Urinary bladder (tissue), 4 donors: ENCODE measurements around the gene ERCC3. TPM values are rescaled to one million over a fixed set of nuclear protein-coding genes. Genes with fewer than 3 reads are reported as not detected.
"Not testable (repeated sequence)": the region's sequence is repeated elsewhere in the genome, so short reads cannot be mapped to it uniquely, and the experiment has no call there.

ENCODE experiments used
- DNase-seq: peaks from one replicate; pipeline ENCODE4 v3.0.0-alpha.2; 2015; ENCODE audit errors: extremely low spot score
- H3K27ac ChIP-seq: one replicate; pipeline ENCODE4 v1.5.1; 2013; ENCODE audit warnings: low read depth, mild to moderate bottlenecking, moderate library complexity
- H3K36me3 ChIP-seq: one replicate; pipeline ENCODE4 v1.6.1; 2013; ENCODE audit warnings: mild to moderate bottlenecking, moderate library complexity; ENCODE audit not compliant: insufficient read depth
- H3K4me1 ChIP-seq: one replicate; pipeline ENCODE4 v1.6.1; 2013; ENCODE audit warnings: mild to moderate bottlenecking, moderate library complexity; ENCODE audit not compliant: insufficient read depth
- H3K4me3 ChIP-seq: one replicate; pipeline ENCODE4 v1.5.1; 2013; ENCODE audit warnings: low read depth, low read length
- WGBS: extraction: QIAGEN DNeasy Blood & Tissue Kit; methylation state at CpG from one replicate; pipeline ENCODE4 v1.1.7; 2013; 5-methylcytosine and 5-hydroxymethylcytosine counted together
- polyA plus RNA-seq: library from polyadenylated mRNA; stranded (reverse); fragments of 200-250 nt; gene quantifications from one replicate; pipeline ENCODE4 v1.2.3, GENCODE V29; 2013
- total RNA-seq: library from RNA; depleted of rRNA; stranded (reverse); fragments of >200 nt; gene quantifications from one replicate; pipeline ENCODE4 v1.2.3, GENCODE V29; 2014
- donor health status: healthy with polysubstance abuse.
- donor health status: healthy.

Gene ERCC3
- total and polyA plus RNA-seq, 2 donors, result 36.0 to 38.2 TPM

- no peak overlapping the region for H3K27ac ChIP-seq
- peak; percentile 6 for DNase-seq
- 77% methylated on average over 8 of the region's 8 CpGs for WGBS
- H3K4me1 ChIP-seq, result no peaks in the 10 kb centered on the region
- no peak overlapping the region for H3K4me3 ChIP-seq
- peaks cover 3% of the 10 kb centered on the region for H3K36me3 ChIP-seq
These were observed 32.0 kb downstream of the ERCC3 start for GRCh38 chr2:127261804-127262406.

- no peak overlapping the region for H3K4me3 ChIP-seq
- no peak for DNase-seq
- no peaks in the 10 kb centered on the region for H3K4me1 ChIP-seq
- 95% methylated on average over 5 of the region's 5 CpGs for WGBS
- peaks cover 3% of the 10 kb centered on the region for H3K36me3 ChIP-seq
- no peak overlapping the region for H3K27ac ChIP-seq
These were observed 34.6 kb downstream of the ERCC3 start for GRCh38 chr2:127259355-127259754.

- Histone ChIP-seq H3K36me3 (no peaks in the 10 kb centered on the region), H3K27ac (no peak overlapping the region), H3K4me1 (no peaks in the 10 kb centered on the region), H3K4me3 (no peak overlapping the region)
- WGBS, result 83% methylated on average over 8 of the region's 8 CpGs
- no peak for DNase-seq
These were observed 37.1 kb downstream of the ERCC3 start for GRCh38 chr2:127256866-127257265.

GRCh38 chr2:127256381-127256780 lies 37.6 kb downstream of the ERCC3 start:
- H3K4me1 ChIP-seq, result no peaks in the 10 kb centered on the region
- no peak overlapping the region for H3K27ac ChIP-seq
- WGBS, result 91% methylated on average over 3 of the region's 3 CpGs
- H3K36me3 ChIP-seq, result no peaks in the 10 kb centered on the region
- no peak for DNase-seq
- H3K4me3 ChIP-seq, result no peak overlapping the region

GRCh38 chr2:127255721-127256120 lies 38.2 kb downstream of the ERCC3 start:
- no peaks in the 10 kb centered on the region for H3K4me1 ChIP-seq
- no peak overlapping the region for H3K4me3 ChIP-seq
- H3K27ac ChIP-seq, result no peak overlapping the region
- DNase-seq, result no peak
- WGBS, result 96% methylated on average over 6 of the region's 6 CpGs
- no peaks in the 10 kb centered on the region for H3K36me3 ChIP-seq

GRCh38 chr2:127255146-127255545 lies 38.8 kb downstream of the ERCC3 start:
- Histone ChIP-seq H3K4me3 (no peak overlapping the region), H3K27ac (no peak overlapping the region), H3K4me1 (no peaks in the 10 kb centered on the region), H3K36me3 (no peaks in the 10 kb centered on the region)
- WGBS, result 63% methylated on average over 2 of the region's 2 CpGs
- peak; percentile 29 for DNase-seq

GRCh38 chr2:127254386-127254981 lies 39.5 kb downstream of the ERCC3 start:
- DNase-seq, result no peak
- 67% methylated on average over 7 of the region's 7 CpGs for WGBS

GRCh38 chr2:127241184-127241583 lies 52.8 kb downstream of the ERCC3 start:
- WGBS, result 70% methylated on average over 2 of the region's 2 CpGs
- not testable (repeated sequence) for H3K4me1 ChIP-seq

More at GRCh38 chr2:127254386-127254981, 39.5 kb downstream of the ERCC3 start:
- no peaks in the 10 kb centered on the region for H3K36me3 ChIP-seq
- H3K27ac ChIP-seq, result no peak overlapping the region
- H3K4me1 ChIP-seq, result no peaks in the 10 kb centered on the region
- H3K4me3 ChIP-seq, result no peak overlapping the region

GRCh38 chr2:127239395-127239794 lies 54.5 kb downstream of the ERCC3 start:
- Histone ChIP-seq H3K27ac (no peak overlapping the region), H3K4me3 (no peak overlapping the region), H3K36me3 (no peaks in the 10 kb centered on the region), H3K4me1 (no peaks in the 10 kb centered on the region)
- 95% methylated on average over 1 of the region's 1 CpG for WGBS
- DNase-seq, result no peak

More at GRCh38 chr2:127241184-127241583, 52.8 kb downstream of the ERCC3 start:
- DNase-seq, H3K36me3 ChIP-seq, H3K4me3 ChIP-seq, H3K27ac ChIP-seq: not testable (repeated sequence)

- DNase-seq, H3K36me3 ChIP-seq, H3K27ac ChIP-seq, H3K4me3 ChIP-seq, H3K4me1 ChIP-seq: not testable (repeated sequence)
- WGBS, result 73% methylated on average over 2 of the region's 2 CpGs
These were observed 56.2 kb downstream of the ERCC3 start for GRCh38 chr2:127237768-127238167.

- Histone ChIP-seq H3K4me1 (no peaks in the 10 kb centered on the region), H3K4me3 (no peak overlapping the region), H3K36me3 (no peaks in the 10 kb centered on the region), H3K27ac (no peak overlapping the region)
- no peak for DNase-seq
- WGBS, result 91% methylated on average over 6 of the region's 6 CpGs
These were observed 58.8 kb downstream of the ERCC3 start for GRCh38 chr2:127235082-127235702.

GRCh38 chr2:127233710-127234109 lies 60.2 kb downstream of the ERCC3 start:
- Histone ChIP-seq H3K27ac (no peak overlapping the region), H3K36me3 (no peaks in the 10 kb centered on the region), H3K4me1 (no peaks in the 10 kb centered on the region), H3K4me3 (no peak overlapping the region)
- WGBS, result 95% methylated on average over 8 of the region's 8 CpGs
- no peak for DNase-seq

- no peaks in the 10 kb centered on the region for H3K4me1 ChIP-seq
- WGBS, result 79% methylated on average over 6 of the region's 6 CpGs
- no peaks in the 10 kb centered on the region for H3K36me3 ChIP-seq
- H3K4me3 ChIP-seq, result no peak overlapping the region
- DNase-seq, result no peak
- no peak overlapping the region for H3K27ac ChIP-seq
These were observed 62.6 kb downstream of the ERCC3 start for GRCh38 chr2:127231130-127231865.

GRCh38 chr2:127229555-127229954 lies 64.4 kb downstream of the ERCC3 start:
- 95% methylated on average over 4 of the region's 4 CpGs for WGBS
- no peaks in the 10 kb centered on the region for H3K36me3 ChIP-seq
- H3K27ac ChIP-seq, result no peak overlapping the region
- no peak overlapping the region for H3K4me3 ChIP-seq
- no peaks in the 10 kb centered on the region for H3K4me1 ChIP-seq
- no peak for DNase-seq
